ENCODE results near the gene C16orf95. TPM values are rescaled to one million over a fixed set of nuclear protein-coding genes. Genes with fewer than 3 reads are reported as not detected.

C16orf95 gene
- total and polyA plus RNA-seq, 2 of the 4 experiments (the other 2 are of a cell fraction): 2.0 to 4.7 TPM

DNA sequence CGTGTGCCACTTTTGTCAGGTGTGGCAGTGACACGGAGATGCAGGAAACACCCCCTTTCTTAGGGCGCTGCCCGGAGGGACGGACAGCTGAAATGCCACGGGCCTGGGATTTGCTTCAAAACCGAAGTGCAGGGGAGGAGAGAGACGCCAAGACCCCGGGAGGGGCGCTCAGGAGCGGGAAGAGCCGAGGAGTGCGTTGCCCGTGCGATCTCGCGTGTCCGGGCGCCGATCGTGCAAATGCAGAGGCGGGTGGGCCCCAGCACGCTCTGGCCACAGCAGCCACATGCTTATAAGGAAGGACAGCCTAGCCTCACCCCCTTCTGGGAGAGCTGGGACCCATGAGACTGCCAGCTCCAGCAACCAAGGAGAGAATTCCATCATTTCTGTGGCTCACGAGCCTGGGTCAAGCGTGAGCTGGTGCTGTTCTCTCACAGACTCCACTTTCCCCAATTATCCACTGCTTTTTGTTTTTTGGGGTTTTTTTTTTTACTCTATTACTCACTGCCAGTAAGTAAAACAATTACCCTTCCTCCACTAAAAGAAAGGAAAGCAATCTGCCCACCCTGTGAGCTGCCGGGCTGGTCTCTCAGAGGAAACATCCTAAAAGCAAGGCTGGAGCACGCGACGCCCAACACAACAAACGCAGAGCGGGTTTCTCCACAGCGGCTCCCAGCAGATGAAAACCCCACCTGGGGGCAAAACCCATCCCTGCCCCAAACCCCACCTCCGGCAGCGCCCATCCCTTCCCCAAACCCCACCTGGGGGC is 27.2 kb upstream of the C16orf95 start:
- 0 out of 2 replicates have a peak, but pooled peaks cover 7% of the 10 kb centered on the region for H3K9me1 ChIP-seq (ENCODE audit: insufficient read depth, low read length)
- no peak overlapping the region for H4K91ac ChIP-seq (ENCODE audit: insufficient read depth, low read depth, low read length)
- no peak overlapping the region for H3K23ac ChIP-seq (ENCODE audit: low read depth, low read length)
- dilution Hi-C loops (cut with HindIII; ENCODE audit: low sequenced_read_pairs, unreplicated experiment) (no loop called here), in situ Hi-C loops (cut with MboI; ENCODE audit: low sequenced_read_pairs) (no loop called here), intact Hi-C loops (cut with micrococcal nuclease) (no loop called here)
- no peak overlapping the region for H2BK15ac ChIP-seq (ENCODE audit: low read depth, low read length)
- H3K79me1 ChIP-seq (ENCODE audit: low read depth in 1 of 2, low read length in 2 of 2): peaks cover 3 to 33% of the 10 kb centered on the region in 2 experiments; a peak in 3 of 4 replicates
- H2BK5ac ChIP-seq (ENCODE audit: low read depth, low read length, poor library complexity, severe bottlenecking): no peak overlapping the region
- H3K27me3 ChIP-seq (ENCODE audit: control insufficient read depth, insufficient read depth, low read length): no peaks in the 10 kb centered on the region
- no TSS peak for BruUV-seq (replicated peaks)
- no peak overlapping the region for H2AFZ ChIP-seq (replicated peaks; ENCODE audit: low read length, poor library complexity)
- H3K9me3 ChIP-seq (ENCODE audit: control insufficient read depth, insufficient read depth, low read length): no peaks in the 10 kb centered on the region
- H2BK20ac ChIP-seq (ENCODE audit: low read depth, low read length): no peak overlapping the region
- ChIA-PET CTCF (no interaction called here), POLR2A (ENCODE audit: unreplicated experiment) (no interaction called here)
- TF ChIP-seq, protein P1, sequence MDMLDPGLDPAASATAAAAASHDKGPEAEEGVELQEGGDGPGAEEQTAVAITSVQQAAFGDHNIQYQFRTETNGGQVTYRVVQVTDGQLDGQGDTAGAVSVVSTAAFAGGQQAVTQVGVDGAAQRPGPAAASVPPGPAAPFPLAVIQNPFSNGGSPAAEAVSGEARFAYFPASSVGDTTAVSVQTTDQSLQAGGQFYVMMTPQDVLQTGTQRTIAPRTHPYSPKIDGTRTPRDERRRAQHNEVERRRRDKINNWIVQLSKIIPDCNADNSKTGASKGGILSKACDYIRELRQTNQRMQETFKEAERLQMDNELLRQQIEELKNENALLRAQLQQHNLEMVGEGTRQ (IDR thresholded peaks at IDR 0.05; ENCODE audit: low read depth, low read length): no peak
- TF ChIP-seq MXI1 (IDR thresholded peaks at IDR 0.05; ENCODE audit: borderline replicate concordance, low read depth, low read length) (no peak), RCOR1 (IDR thresholded peaks at IDR 0.05; ENCODE audit: insufficient replicate concordance, low read length) (no peak), MAZ (IDR thresholded peaks at IDR 0.05; ENCODE audit: borderline replicate concordance, low read depth, low read length) (no peak), CEBPB (IDR thresholded peaks at IDR 0.05; ENCODE audit: low read depth, low read length) (no peak), RAD21 (IDR thresholded peaks at IDR 0.05; ENCODE audit: low read length) (no peak), BHLHE40 (IDR thresholded peaks at IDR 0.05; ENCODE audit: low read depth, low read length) (no peak), CHD1 (IDR thresholded peaks at IDR 0.05; ENCODE audit: low read depth, low read length) (no peak), POLR2A (IDR thresholded peaks at IDR 0.05; ENCODE audit: low read depth, low read length) (no peak), MAFK (IDR thresholded peaks at IDR 0.05; ENCODE audit: low read depth, low read length) (no peak), FOS (IDR thresholded peaks at IDR 0.05; ENCODE audit: low read depth, low read length) (no peak), NFE2L2 (IDR thresholded peaks at IDR 0.05; ENCODE audit: low read depth, low read length) (no peak), SMC3 (IDR thresholded peaks at IDR 0.05; ENCODE audit: low read depth, low read length) (no peak), RFX5 (IDR thresholded peaks at IDR 0.05; ENCODE audit: low read depth, low read length) (no peak)
- TF ChIP-seq, protein P2, sequence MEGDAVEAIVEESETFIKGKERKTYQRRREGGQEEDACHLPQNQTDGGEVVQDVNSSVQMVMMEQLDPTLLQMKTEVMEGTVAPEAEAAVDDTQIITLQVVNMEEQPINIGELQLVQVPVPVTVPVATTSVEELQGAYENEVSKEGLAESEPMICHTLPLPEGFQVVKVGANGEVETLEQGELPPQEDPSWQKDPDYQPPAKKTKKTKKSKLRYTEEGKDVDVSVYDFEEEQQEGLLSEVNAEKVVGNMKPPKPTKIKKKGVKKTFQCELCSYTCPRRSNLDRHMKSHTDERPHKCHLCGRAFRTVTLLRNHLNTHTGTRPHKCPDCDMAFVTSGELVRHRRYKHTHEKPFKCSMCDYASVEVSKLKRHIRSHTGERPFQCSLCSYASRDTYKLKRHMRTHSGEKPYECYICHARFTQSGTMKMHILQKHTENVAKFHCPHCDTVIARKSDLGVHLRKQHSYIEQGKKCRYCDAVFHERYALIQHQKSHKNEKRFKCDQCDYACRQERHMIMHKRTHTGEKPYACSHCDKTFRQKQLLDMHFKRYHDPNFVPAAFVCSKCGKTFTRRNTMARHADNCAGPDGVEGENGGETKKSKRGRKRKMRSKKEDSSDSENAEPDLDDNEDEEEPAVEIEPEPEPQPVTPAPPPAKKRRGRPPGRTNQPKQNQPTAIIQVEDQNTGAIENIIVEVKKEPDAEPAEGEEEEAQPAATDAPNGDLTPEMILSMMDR (conservative IDR thresholded peaks at IDR 0.05; ENCODE audit: low read depth, low read length): no peak
- TF ChIP-seq, protein P3, sequence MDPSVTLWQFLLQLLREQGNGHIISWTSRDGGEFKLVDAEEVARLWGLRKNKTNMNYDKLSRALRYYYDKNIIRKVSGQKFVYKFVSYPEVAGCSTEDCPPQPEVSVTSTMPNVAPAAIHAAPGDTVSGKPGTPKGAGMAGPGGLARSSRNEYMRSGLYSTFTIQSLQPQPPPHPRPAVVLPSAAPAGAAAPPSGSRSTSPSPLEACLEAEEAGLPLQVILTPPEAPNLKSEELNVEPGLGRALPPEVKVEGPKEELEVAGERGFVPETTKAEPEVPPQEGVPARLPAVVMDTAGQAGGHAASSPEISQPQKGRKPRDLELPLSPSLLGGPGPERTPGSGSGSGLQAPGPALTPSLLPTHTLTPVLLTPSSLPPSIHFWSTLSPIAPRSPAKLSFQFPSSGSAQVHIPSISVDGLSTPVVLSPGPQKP (IDR thresholded peaks at IDR 0.05; ENCODE audit: borderline replicate concordance, low read depth, low read length): no peak
- no peak overlapping the region for H3K14ac ChIP-seq (replicated peaks; ENCODE audit: low read depth, low read length)
- DNase-seq (no peak), ATAC-seq (ENCODE audit: low read depth) (no peak)
- no peak overlapping the region for H3K4ac ChIP-seq (ENCODE audit: low read depth, low read length)
- H3K56ac ChIP-seq (ENCODE audit: extremely low read depth, insufficient read depth, low read length): no peak overlapping the region
- no peak overlapping the region for H3K4me2 ChIP-seq (ENCODE audit: low read depth, low read length)
- no peak overlapping the region for H3K4me3 ChIP-seq (ENCODE audit: insufficient read depth, low read depth, low read length)
- WGBS, 2 experiments (ENCODE audit: extremely low coverage in 2 of 2, insufficient read length in 1 of 2): 98% methylated on average over 7 of the region's 34 CpGs; no CpG with 5 or more reads in 1 of the 2 experiments
- H3K36me3 ChIP-seq (ENCODE audit: control insufficient read depth, insufficient read depth, low read length): peaks cover 39% of the 10 kb centered on the region
- H4K5ac ChIP-seq (ENCODE audit: low read depth, low read length): no peak overlapping the region
- no peak overlapping the region for H2AK9ac ChIP-seq (replicated peaks; ENCODE audit: low read depth, low read length, poor library complexity)
- no peaks in the 10 kb centered on the region for H3K4me1 ChIP-seq (ENCODE audit: control insufficient read depth, insufficient read depth, low read length)
- H3K18ac ChIP-seq (ENCODE audit: low read depth, low read length): no peak overlapping the region
- no peak overlapping the region for H4K8ac ChIP-seq (ENCODE audit: low read depth in 2 of 2, low read length in 2 of 2)
- H2BK120ac ChIP-seq (ENCODE audit: low read depth, low read length): no peak overlapping the region
- no peak overlapping the region for H3K27ac ChIP-seq (ENCODE audit: insufficient read depth, low read length)
- no peak overlapping the region for H2AK5ac ChIP-seq (ENCODE audit: low read depth, low read length)
- no peak overlapping the region for H3K9ac ChIP-seq (ENCODE audit: low read depth, low read length)
- H4K20me1 ChIP-seq (ENCODE audit: insufficient read depth, low read length): peaks cover 12% of the 10 kb centered on the region

Measured in IMR-90 (cell line).